Suppressor macrophage (primary cell): ENCODE data around the gene LRRN3.

Experiments
- DNase-seq, 4 experiments: peaks; one replicate each; pipeline ENCODE4 v3.0.0-alpha.2; 2020 to 2022

LRRN3 gene

GRCh38 chr7:111080495-111081105 lies 10.3 kb upstream of the LRRN3 start:
- no peak for DNase-seq

GRCh38 chr7:111081546-111082267 lies 9.2 kb upstream of the LRRN3 start:
- DNase-seq = no peak

- no peak for DNase-seq
Observed at GRCh38 chr7:111082351-111082750, 8.6 kb upstream of the LRRN3 start.

- DNase-seq = peak; percentile 72 to 88 (median 80)
Observed at GRCh38 chr7:111083413-111083812, 7.5 kb upstream of the LRRN3 start.

- no peak for DNase-seq
Observed at GRCh38 chr7:111085356-111085755, 5.6 kb upstream of the LRRN3 start.

GRCh38 chr7:111086532-111086931 lies 4.4 kb upstream of the LRRN3 start:
- DNase-seq = peak; percentile 8 to 45 (median 10)

- no peak for DNase-seq
Observed at GRCh38 chr7:111088328-111088727, 2.6 kb upstream of the LRRN3 start.

- DNase-seq = peak in 3 of 4 experiments; percentile 42 to 73 (median 61)
Observed at GRCh38 chr7:111089822-111090426, 1.0 kb upstream of the LRRN3 start.

- DNase-seq = no peak
Observed at GRCh38 chr7:111091593-111092358, 849 bp downstream of the LRRN3 start.

- no peak for DNase-seq
Observed at GRCh38 chr7:111092406-111093236, 1.7 kb downstream of the LRRN3 start.

- DNase-seq = no peak
Observed at GRCh38 chr7:111093496-111093895, 2.6 kb downstream of the LRRN3 start.

- no peak for DNase-seq
Observed at GRCh38 chr7:111094419-111094818, 3.5 kb downstream of the LRRN3 start.

- DNase-seq = no peak
Observed at GRCh38 chr7:111096997-111097396, 6.1 kb downstream of the LRRN3 start.

- peak; percentile 47 to 67 (median 58) for DNase-seq
Observed at GRCh38 chr7:111098011-111098925, 7.3 kb downstream of the LRRN3 start.

GRCh38 chr7:111098926-111099250 lies 8.0 kb downstream of the LRRN3 start:
- no peak for DNase-seq

- no peak for DNase-seq
Observed at GRCh38 chr7:111101856-111102646, 11.1 kb downstream of the LRRN3 start.

GRCh38 chr7:111103136-111103535 lies 12.2 kb downstream of the LRRN3 start:
- DNase-seq = no peak

GRCh38 chr7:111103678-111104274 lies 12.8 kb downstream of the LRRN3 start:
- DNase-seq = peak in 1 of 4 experiments; percentile 14

GRCh38 chr7:111104710-111105109 lies 13.8 kb downstream of the LRRN3 start:
- no peak for DNase-seq

GRCh38 chr7:111105269-111105668 lies 14.3 kb downstream of the LRRN3 start:
- no peak for DNase-seq
